Ovary (tissue), 9 donors: Measurements from ENCODE around the gene SRPK3. TPM values are rescaled to one million over a fixed set of nuclear protein-coding genes. Genes with fewer than 3 reads are reported as not detected.
A peak's percentile ranks its signal among the peaks of the same experiment; 100 is the strongest.

Experiments
- DNase-seq, 5 donors: peaks; one replicate each; pipeline ENCODE4 v3.0.0-alpha.2; 2019 to 2020
- H3K27ac ChIP-seq, 2 donors: fragments of 200-600 bp; one replicate each; pipeline versions ENCODE4 v1.5.1 to v1.8.0; 2019 to 2022
- H3K27me3 ChIP-seq: fragments of 200-600 bp; one replicate; pipeline ENCODE4 v1.8.0; 2022
- H3K36me3 ChIP-seq: fragments of 200-600 bp; sonication (generic); one replicate; pipeline ENCODE4 v1.5.1; 2019
- H3K4me1 ChIP-seq: one replicate; pipeline ENCODE4 v1.8.1; 2013; ENCODE audit warnings: mild to moderate bottlenecking, moderate library complexity; ENCODE audit not compliant: insufficient read depth
- H3K4me3 ChIP-seq: fragments of 200-600 bp; sonication (generic); one replicate; pipeline ENCODE4 v1.5.1; 2017
- H3K9me3 ChIP-seq, 2 donors: fragments of 200-600 bp in 1 of 2; sonication (generic) in 1 of 2; one replicate each; pipeline versions ENCODE4 v1.5.1 to v1.8.1; 2013 to 2019; ENCODE audit warnings: mild to moderate bottlenecking in 1 of 2, moderate library complexity in 1 of 2
- EP300 ChIP-seq: sonication (generic); formaldehyde crosslinking; IDR thresholded peaks from one replicate; pipeline ENCODE4 v1.6.1; 2017; ENCODE audit warnings: antibody characterized with exemption
- POLR2A ChIP-seq: fragments of 450-650 bp; IDR thresholded peaks from one replicate; pipeline ENCODE4 v1.6.1; 2017; ENCODE audit warnings: antibody characterized with exemption, mild to moderate bottlenecking, moderate library complexity
- WGBS, 3 donors: extraction: QIAGEN DNeasy Blood & Tissue Kit in 1 of 3; methylation state at CpG; one replicate each; pipeline versions ENCODE4 v1.1.5 to v1.1.7; 2013 to 2017; 5-methylcytosine and 5-hydroxymethylcytosine counted together
- intact Hi-C, 4 donors: fragments of 100-400 bp; cut with DNase I; formaldehyde crosslinking; loops; one replicate each; pipeline versions ENCODE4 v1.11.0 to v1.15.1; 2022 to 2023
- polyA plus RNA-seq, 2 donors: library from polyadenylated mRNA; stranded (reverse); fragments of 200-250 nt in 1 of 2; fragments of 350-450 nt in 1 of 2; fragmentation: Illumina TruSeq in 1 of 2; extraction: RNeasy Lipid Tissue Mini Kit (QIAGEN cat#74804) in 1 of 2; gene quantifications; one replicate each; pipeline ENCODE4 v1.2.3, GENCODE V29; 2013 to 2014
- total RNA-seq, 7 donors: library from RNA; depleted of rRNA in 2 of 7; stranded (reverse); fragments of >200 nt in 2 of 7; fragmentation: NEBNext Ultra II Directional in 3 of 7; extraction: Animal tissue kit (Norgen Biotek cat#: 25700) in 3 of 7; gene quantifications; one replicate each; pipeline versions ENCODE4 v1.1.0 to v1.2.4, GENCODE V29; 2016 to 2023
- TF ChIP-seq, protein P1 (sequence below), 3 donors: fragments of 450-650 bp in 2 of 3; fragments of 200-600 bp in 1 of 3; IDR thresholded peaks; one replicate each; pipeline versions ENCODE4 v1.5.1 to v1.8.0; 2016 to 2022; ENCODE audit warnings: antibody characterized with exemption in 3 of 3, mild to moderate bottlenecking in 1 of 3
- donor health status: DM: no; HTN: no; CAD: no; lungs with moderate emphysema.
- donor health status: DM: no; HTN: no; CAD: no.
- donor health status: Bipolar disorder and iron deficiency.
- donor health status: DM: yes; HTN: yes; CAD: no.
- donor health status: DM: no; HTN: no; CAD: no.
- donor health status: DM: yes; HTN: yes; CAD: no.

Gene SRPK3
- total and polyA plus RNA-seq, 9 donors: 0.25 to 2.1 (median 1.4) TPM

DNA sequence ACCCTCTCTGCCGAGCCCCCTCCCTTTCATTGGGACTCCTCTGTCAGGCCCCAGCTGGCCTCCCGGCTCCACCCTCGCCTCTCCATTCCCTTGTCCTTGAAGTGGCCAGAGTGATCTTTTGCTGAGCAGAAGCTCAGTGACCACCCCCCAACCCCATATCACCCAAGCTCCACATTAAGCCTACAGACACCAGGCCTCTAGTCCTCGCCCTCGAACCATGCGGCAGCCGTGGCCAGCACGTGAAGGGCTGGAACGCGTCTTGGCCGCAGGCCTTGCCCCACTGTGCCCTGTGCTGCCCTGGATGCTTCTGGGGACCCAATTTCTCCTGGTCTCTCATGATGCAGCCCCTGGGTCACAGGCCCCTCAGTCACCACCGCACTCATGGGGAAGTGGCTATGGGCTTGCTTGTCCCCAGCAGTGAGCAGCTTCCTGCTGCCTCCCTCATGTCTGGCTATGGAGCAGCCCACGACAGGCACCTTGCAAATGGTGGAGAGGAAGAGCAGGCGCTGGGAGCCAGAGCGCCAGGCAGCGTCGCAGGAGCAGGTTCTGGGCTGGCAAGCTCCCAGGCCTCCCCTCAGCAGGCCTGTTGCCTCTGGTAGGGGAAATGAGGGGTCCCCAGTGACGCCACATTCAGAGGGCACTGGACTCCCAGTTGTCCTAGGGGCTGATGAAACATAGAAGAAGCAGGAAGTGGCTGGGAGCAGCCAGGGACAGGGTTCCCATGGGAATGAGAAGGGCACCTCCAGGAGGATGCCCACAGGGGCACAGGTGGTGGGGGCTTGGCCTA, 757 bp upstream of the SRPK3 start:
- no peaks in the 10 kb centered on the region for H3K4me1 ChIP-seq
- H3K36me3 ChIP-seq: no peaks in the 10 kb centered on the region
- H3K27me3 ChIP-seq: no peaks in the 10 kb centered on the region
- H3K4me3 ChIP-seq: no peak overlapping the region
- intact Hi-C loops: no loop called here
- TF ChIP-seq, protein P1, sequence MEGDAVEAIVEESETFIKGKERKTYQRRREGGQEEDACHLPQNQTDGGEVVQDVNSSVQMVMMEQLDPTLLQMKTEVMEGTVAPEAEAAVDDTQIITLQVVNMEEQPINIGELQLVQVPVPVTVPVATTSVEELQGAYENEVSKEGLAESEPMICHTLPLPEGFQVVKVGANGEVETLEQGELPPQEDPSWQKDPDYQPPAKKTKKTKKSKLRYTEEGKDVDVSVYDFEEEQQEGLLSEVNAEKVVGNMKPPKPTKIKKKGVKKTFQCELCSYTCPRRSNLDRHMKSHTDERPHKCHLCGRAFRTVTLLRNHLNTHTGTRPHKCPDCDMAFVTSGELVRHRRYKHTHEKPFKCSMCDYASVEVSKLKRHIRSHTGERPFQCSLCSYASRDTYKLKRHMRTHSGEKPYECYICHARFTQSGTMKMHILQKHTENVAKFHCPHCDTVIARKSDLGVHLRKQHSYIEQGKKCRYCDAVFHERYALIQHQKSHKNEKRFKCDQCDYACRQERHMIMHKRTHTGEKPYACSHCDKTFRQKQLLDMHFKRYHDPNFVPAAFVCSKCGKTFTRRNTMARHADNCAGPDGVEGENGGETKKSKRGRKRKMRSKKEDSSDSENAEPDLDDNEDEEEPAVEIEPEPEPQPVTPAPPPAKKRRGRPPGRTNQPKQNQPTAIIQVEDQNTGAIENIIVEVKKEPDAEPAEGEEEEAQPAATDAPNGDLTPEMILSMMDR (IDR thresholded peaks at IDR 0.05): no peak
- no peak for TF ChIP-seq EP300
- DNase-seq: no peak
- 73 to 79% (median 77%) methylated on average over 18 of the region's 18 CpGs for WGBS, 3 donors
- no peak overlapping the region for H3K27ac ChIP-seq
- no peaks in the 10 kb centered on the region for H3K9me3 ChIP-seq

DNA sequence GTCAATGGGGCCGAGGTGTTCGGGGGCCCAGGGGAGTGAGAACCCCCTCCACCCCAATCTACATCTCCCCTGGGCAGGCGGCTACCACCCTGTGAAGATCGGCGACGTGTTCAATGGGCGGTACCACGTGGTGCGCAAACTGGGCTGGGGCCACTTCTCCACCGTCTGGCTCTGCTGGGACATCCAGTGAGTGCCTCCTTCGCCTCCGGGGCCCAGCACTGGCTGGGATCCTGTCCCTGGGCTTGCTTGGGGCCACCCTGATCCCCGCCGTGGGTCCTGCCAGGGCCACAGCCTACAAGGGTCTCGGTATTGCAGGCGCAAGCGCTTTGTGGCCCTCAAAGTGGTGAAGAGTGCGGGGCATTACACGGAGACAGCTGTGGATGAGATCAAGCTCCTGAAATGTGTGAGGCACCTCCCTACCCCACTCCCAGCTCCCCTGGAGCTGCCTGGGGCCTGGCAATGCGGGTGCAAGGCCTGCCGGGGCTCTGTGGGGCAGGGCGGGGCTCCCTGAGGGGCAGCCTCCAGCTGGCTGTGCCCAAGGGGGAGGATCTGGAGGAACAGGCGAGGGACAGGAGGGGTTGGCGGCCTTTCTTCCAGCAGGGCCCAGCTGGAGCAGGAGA, 697 bp downstream of the SRPK3 start:
- 73 to 82% (median 79%) methylated on average over 23 to 24 of the region's 24 CpGs for WGBS, 3 donors
- Histone ChIP-seq H3K4me3 (no peak overlapping the region), H3K27ac (peak overlapping the region; percentile 19 to 20), H3K27me3 (no peaks in the 10 kb centered on the region), H3K9me3 (no peaks in the 10 kb centered on the region), H3K4me1 (no peaks in the 10 kb centered on the region), H3K36me3 (no peaks in the 10 kb centered on the region)
- TF ChIP-seq POLR2A: no peak
- TF ChIP-seq, protein P1 (IDR thresholded peaks at IDR 0.05): no peak
- no peak for TF ChIP-seq EP300
- no peak for DNase-seq
- intact Hi-C loops: no loop called here

DNA sequence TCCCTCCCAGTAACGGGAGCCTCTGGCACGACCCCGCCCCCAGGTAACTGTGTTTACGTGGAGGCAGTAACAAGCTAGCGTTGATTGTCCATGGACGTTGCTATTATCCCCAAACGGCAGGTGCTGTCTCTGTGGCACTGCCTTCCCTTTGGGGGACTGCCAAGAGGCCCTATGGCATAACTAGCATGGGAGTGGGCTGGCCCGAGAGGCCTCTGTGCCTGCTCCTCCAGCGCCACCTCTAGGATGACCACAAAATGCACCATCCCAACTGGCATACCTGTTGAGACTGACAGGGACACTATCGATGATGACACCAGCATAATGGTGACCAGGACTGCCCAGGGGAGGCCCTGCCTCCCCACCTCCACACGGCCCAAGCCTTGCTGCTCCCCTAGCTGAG, 1.5 kb downstream of the SRPK3 start:
- TF ChIP-seq EP300 (no peak), POLR2A (no peak)
- TF ChIP-seq, protein P1 (IDR thresholded peaks at IDR 0.05): no peak
- Histone ChIP-seq H3K27ac (no peak overlapping the region), H3K4me3 (no peak overlapping the region), H3K36me3 (no peaks in the 10 kb centered on the region), H3K9me3 (no peaks in the 10 kb centered on the region), H3K4me1 (no peaks in the 10 kb centered on the region), H3K27me3 (no peaks in the 10 kb centered on the region)
- intact Hi-C loops: no loop called here
- WGBS, 3 donors: 60 to 77% (median 68%) methylated on average over 7 to 11 of the region's 11 CpGs
- DNase-seq: no peak

DNA sequence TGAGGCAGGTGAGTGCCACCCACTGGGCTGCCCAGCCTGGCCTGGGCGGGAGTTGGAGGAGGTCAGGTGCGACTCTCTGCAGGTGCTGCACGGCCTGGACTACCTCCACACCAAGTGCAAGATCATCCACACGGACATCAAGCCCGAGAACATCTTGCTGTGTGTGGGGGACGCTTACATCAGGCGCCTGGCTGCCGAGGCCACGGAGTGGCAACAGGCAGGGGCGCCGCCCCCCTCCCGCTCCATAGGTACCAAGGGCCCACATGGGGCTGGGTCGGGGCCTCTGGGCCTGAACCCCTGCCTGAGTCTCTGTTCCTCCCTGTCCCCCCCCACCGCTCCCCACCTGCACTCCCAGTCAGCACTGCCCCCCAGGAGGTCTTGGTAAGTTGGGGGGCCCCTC, 2.0 kb downstream of the SRPK3 start:
- intact Hi-C loops: no loop called here
- WGBS, 3 donors: 90 to 97% (median 90%) methylated on average over 9 to 14 of the region's 14 CpGs
- H3K4me1 ChIP-seq: no peaks in the 10 kb centered on the region
- TF ChIP-seq, protein P1 (IDR thresholded peaks at IDR 0.05): no peak
- TF ChIP-seq POLR2A: no peak
- no peak for TF ChIP-seq EP300
- H3K9me3 ChIP-seq: no peaks in the 10 kb centered on the region
- no peaks in the 10 kb centered on the region for H3K27me3 ChIP-seq
- no peak overlapping the region for H3K27ac ChIP-seq
- H3K4me3 ChIP-seq: no peak overlapping the region
- H3K36me3 ChIP-seq: no peaks in the 10 kb centered on the region
- DNase-seq: no peak
